ENCODE measurements around the gene SMKR1. TPM values are rescaled to one million over a fixed set of nuclear protein-coding genes. Genes with fewer than 3 reads are reported as not detected.
"Not testable (repeated sequence)": the region's sequence is repeated elsewhere in the genome, so short reads cannot be mapped to it uniquely, and the experiment has no call there.

The SMKR1 gene
- total RNA-seq, 3 donors from 2014 or later (not counting 1 experiment from before 2014, with no cell fraction given): 4.9 to 9.7 (median 8.4) TPM

GRCh38 chr7:129523924-129524323 lies 21.6 kb downstream of the SMKR1 start:
- WGBS (ENCODE audit: insufficient coverage): 90% methylated on average over 1 of the region's 3 CpGs
- DNase-seq (no peak), ATAC-seq (no peak)
- no peaks in the 10 kb centered on the region for H3K9me3 Mint-ChIP-seq
- no peaks in the 10 kb centered on the region for H3K9me3 ChIP-seq (ENCODE audit: control insufficient read depth, insufficient read depth, low read length)
- no peaks in the 10 kb centered on the region for H3K36me3 Mint-ChIP-seq
- no peaks in the 10 kb centered on the region for H3K27me3 Mint-ChIP-seq (ENCODE audit: low read depth in 2 of 2)
- H3K27ac Mint-ChIP-seq: peak overlapping the region; percentile 92 to 93
- H3K4me3 ChIP-seq (ENCODE audit: low read length): no peak overlapping the region
- peaks cover 42 to 56% of the 10 kb centered on the region in 2 donors for H3K4me1 Mint-ChIP-seq
- peaks cover 31% of the 10 kb centered on the region for H3K4me1 ChIP-seq (ENCODE audit: control insufficient read depth, insufficient read depth, low read length)
- H3K27ac ChIP-seq (ENCODE audit: low read length): no peak overlapping the region
- intact Hi-C loops (cut with micrococcal nuclease): no loop called here
- H3K4me3 Mint-ChIP-seq: no peak overlapping the region
- TF ChIP-seq, protein P1, sequence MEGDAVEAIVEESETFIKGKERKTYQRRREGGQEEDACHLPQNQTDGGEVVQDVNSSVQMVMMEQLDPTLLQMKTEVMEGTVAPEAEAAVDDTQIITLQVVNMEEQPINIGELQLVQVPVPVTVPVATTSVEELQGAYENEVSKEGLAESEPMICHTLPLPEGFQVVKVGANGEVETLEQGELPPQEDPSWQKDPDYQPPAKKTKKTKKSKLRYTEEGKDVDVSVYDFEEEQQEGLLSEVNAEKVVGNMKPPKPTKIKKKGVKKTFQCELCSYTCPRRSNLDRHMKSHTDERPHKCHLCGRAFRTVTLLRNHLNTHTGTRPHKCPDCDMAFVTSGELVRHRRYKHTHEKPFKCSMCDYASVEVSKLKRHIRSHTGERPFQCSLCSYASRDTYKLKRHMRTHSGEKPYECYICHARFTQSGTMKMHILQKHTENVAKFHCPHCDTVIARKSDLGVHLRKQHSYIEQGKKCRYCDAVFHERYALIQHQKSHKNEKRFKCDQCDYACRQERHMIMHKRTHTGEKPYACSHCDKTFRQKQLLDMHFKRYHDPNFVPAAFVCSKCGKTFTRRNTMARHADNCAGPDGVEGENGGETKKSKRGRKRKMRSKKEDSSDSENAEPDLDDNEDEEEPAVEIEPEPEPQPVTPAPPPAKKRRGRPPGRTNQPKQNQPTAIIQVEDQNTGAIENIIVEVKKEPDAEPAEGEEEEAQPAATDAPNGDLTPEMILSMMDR (IDR thresholded peaks at IDR 0.05): no peak
- no peaks in the 10 kb centered on the region for H3K27me3 ChIP-seq (ENCODE audit: control insufficient read depth, insufficient read depth, low read length)
- no peaks in the 10 kb centered on the region for H3K36me3 ChIP-seq (ENCODE audit: control insufficient read depth, insufficient read depth, low read length)

DNA sequence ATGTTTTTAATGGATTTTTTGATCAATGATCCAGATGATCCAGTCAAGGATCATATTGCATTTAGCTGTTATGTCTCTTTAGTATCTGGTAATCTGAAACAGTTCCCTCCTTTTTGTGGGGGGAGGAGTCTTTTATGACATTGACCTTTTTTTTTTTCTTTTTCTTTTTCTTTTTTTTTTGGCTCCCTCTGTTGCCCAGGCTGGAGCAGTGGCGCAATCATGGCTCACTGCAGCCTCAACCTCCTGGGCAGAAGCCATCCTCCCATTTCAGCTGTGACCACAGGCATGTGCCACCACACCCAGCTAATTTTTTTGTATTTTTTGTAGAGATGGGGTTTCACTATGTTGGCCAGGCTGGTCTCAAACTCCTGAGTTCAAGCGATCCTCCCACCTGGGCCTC lies 22.1 kb downstream of the SMKR1 start:
- H3K27me3 ChIP-seq (ENCODE audit: control insufficient read depth, insufficient read depth, low read length); H3K9me3 Mint-ChIP-seq; H3K27me3 Mint-ChIP-seq (ENCODE audit: low read depth in 2 of 2); H3K36me3 ChIP-seq (ENCODE audit: control insufficient read depth, insufficient read depth, low read length); H3K9me3 ChIP-seq (ENCODE audit: control insufficient read depth, insufficient read depth, low read length); intact Hi-C loops (cut with micrococcal nuclease); H3K4me3 ChIP-seq (ENCODE audit: low read length); H3K36me3 Mint-ChIP-seq; H3K27ac ChIP-seq (ENCODE audit: low read length): not testable (repeated sequence)
- peaks cover 42 to 61% of the 10 kb centered on the region in 2 donors for H3K4me1 Mint-ChIP-seq
- WGBS (ENCODE audit: insufficient coverage): 63% methylated on average over 2 of the region's 2 CpGs
- peak overlapping the region; percentile 92 to 93 for H3K27ac Mint-ChIP-seq
- DNase-seq (peak in 1 of 2 donors; percentile 20), ATAC-seq (peak in 1 of 3 donors; percentile 32)
- H3K4me1 ChIP-seq (ENCODE audit: control insufficient read depth, insufficient read depth, low read length): peaks cover 31% of the 10 kb centered on the region
- H3K4me3 Mint-ChIP-seq: peak overlapping the region; percentile 84

- Mint-ChIP-seq H3K9me3 (no peaks in the 10 kb centered on the region), H3K4me3 (peak overlapping the region; percentile 84), H3K36me3 (no peaks in the 10 kb centered on the region), H3K27me3 (ENCODE audit: low read depth in 2 of 2) (no peaks in the 10 kb centered on the region), H3K4me1 (peaks cover 42 to 70% of the 10 kb centered on the region in 2 donors), H3K27ac (peak overlapping the region; percentile 92 to 93)
- H3K4me1 ChIP-seq (ENCODE audit: control insufficient read depth, insufficient read depth, low read length): peaks cover 41% of the 10 kb centered on the region
- no peaks in the 10 kb centered on the region for H3K9me3 ChIP-seq (ENCODE audit: control insufficient read depth, insufficient read depth, low read length)
- H3K36me3 ChIP-seq (ENCODE audit: control insufficient read depth, insufficient read depth, low read length): no peaks in the 10 kb centered on the region
- DNase-seq (peak in 1 of 2 donors; percentile 19), ATAC-seq (peak; percentile 68 to 83 (median 83))
- intact Hi-C loops (cut with micrococcal nuclease): no loop called here
- 66% methylated on average over 8 of the region's 9 CpGs for WGBS (ENCODE audit: insufficient coverage)
- no peaks in the 10 kb centered on the region for H3K27me3 ChIP-seq (ENCODE audit: control insufficient read depth, insufficient read depth, low read length)
- TF ChIP-seq, protein P1 (IDR thresholded peaks at IDR 0.05): no peak
- H3K27ac ChIP-seq (ENCODE audit: low read length): peak overlapping the region; percentile 57
- peak overlapping the region; percentile 2 for H3K4me3 ChIP-seq (ENCODE audit: low read length)
Measured at GRCh38 chr7:129525225-129525862, 23.0 kb downstream of the SMKR1 start.

GRCh38 chr7:129529643-129530042 lies 27.3 kb downstream of the SMKR1 start:
- Mint-ChIP-seq H3K27me3 (ENCODE audit: low read depth in 2 of 2) (no peaks in the 10 kb centered on the region), H3K9me3 (no peaks in the 10 kb centered on the region)

More at GRCh38 chr7:129529643-129530042, 27.3 kb downstream of the SMKR1 start:
- TF ChIP-seq, protein P1 (IDR thresholded peaks at IDR 0.05): no peak
- Histone ChIP-seq H3K4me3 (ENCODE audit: low read length) (no peak overlapping the region), H3K4me1 (ENCODE audit: control insufficient read depth, insufficient read depth, low read length) (peaks cover 47% of the 10 kb centered on the region), H3K36me3 (ENCODE audit: control insufficient read depth, insufficient read depth, low read length) (no peaks in the 10 kb centered on the region), H3K27me3 (ENCODE audit: control insufficient read depth, insufficient read depth, low read length) (no peaks in the 10 kb centered on the region), H3K27ac (ENCODE audit: low read length) (no peak overlapping the region), H3K9me3 (ENCODE audit: control insufficient read depth, insufficient read depth, low read length) (no peaks in the 10 kb centered on the region)
- Mint-ChIP-seq H3K4me3 (no peak overlapping the region), H3K4me1 (peaks cover 55 to 80% of the 10 kb centered on the region in 2 donors), H3K27ac (peak overlapping the region; percentile 71 to 79), H3K36me3 (no peaks in the 10 kb centered on the region)
- DNase-seq: no peak
- intact Hi-C loops (cut with micrococcal nuclease): no loop called here
- 98% methylated on average over 4 of the region's 4 CpGs for WGBS (ENCODE audit: insufficient coverage)
- ATAC-seq: no peak
